Cardiac muscle cell (in vitro differentiated cells and primary cell): ENCODE measurements around the gene TBL1XR1. TPM values are rescaled to one million over a fixed set of nuclear protein-coding genes. Genes with fewer than 3 reads are reported as not detected.

ENCODE experiments used
- DNase-seq, 2 donors: peaks; one replicate each; pipeline versions ENCODE4 v3.0.0 to v3.0.0-alpha.2; 2010 to 2017; ENCODE audit warnings: low read depth in 1 of 2, low spot score in 1 of 2
- H3K27ac ChIP-seq: fragments of 200-600 bp; sonication (generic); 2 replicates; pipeline ENCODE4 v1.5.1; 2016
- H3K27me3 ChIP-seq: fragments of 200-600 bp; sonication (generic); 2 replicates; pipeline ENCODE4 v1.6.0; 2016; ENCODE audit warnings: control low read depth
- H3K36me3 ChIP-seq: fragments of 200-600 bp; sonication (generic); 2 replicates; pipeline ENCODE4 v1.5.1; 2016; ENCODE audit warnings: control low read depth
- H3K4me1 ChIP-seq: fragments of 200-600 bp; sonication (generic); 2 replicates; pipeline ENCODE4 v1.8.1; 2017; ENCODE audit warnings: low read depth, mild to moderate bottlenecking, mixed run types
- H3K4me3 ChIP-seq: fragments of 200-600 bp; sonication (generic); 2 replicates; pipeline ENCODE4 v1.5.1; 2016; ENCODE audit warnings: mild to moderate bottlenecking
- H3K9me3 ChIP-seq: fragments of 200-600 bp; sonication (generic); 2 replicates; pipeline ENCODE4 v1.5.1; 2017; ENCODE audit warnings: low read depth, mild to moderate bottlenecking, control low read depth
- CTCF ChIP-seq: IDR thresholded peaks from 2 replicates; pipeline ENCODE4 v1.5.1; 2012; ENCODE audit warnings: low read depth, mild to moderate bottlenecking, low read length
- polyA plus RNA-seq: library from polyadenylated mRNA; unstranded; fragments of >200 nt; fragmentation: Nextera tagmentation; extraction: Ambion mirVana; gene quantifications from 2 replicates; pipeline ENCODE4 v1.2.1, GENCODE V29; 2016
- total RNA-seq: library from RNA; depleted of rRNA; stranded (reverse); fragments of >200 nt; gene quantifications from 2 replicates; pipeline ENCODE4 v1.2.3, GENCODE V29; 2016

The TBL1XR1 gene
- 49.6 and 81.7 TPM in 2 replicates for total RNA-seq
- 23.7 and 42.7 TPM in 2 replicates for polyA plus RNA-seq

- TF ChIP-seq CTCF, result no peak
- H3K27ac ChIP-seq, result peak within 1 kb of the TSS; percentile 98
- no peaks in the 10 kb centered on the region for H3K27me3 ChIP-seq
- peak within 1 kb of the TSS; percentile 99 for H3K4me3 ChIP-seq
- no peaks in the 10 kb centered on the region for H3K36me3 ChIP-seq
- no peaks in the 10 kb centered on the region for H3K9me3 ChIP-seq
- peak; percentile 96 to 98 for DNase-seq
- peaks cover 13% of the 10 kb centered on the region for H3K4me1 ChIP-seq
Measured at GRCh38 chr3:177197041-177197726, at the start of gene TBL1XR1. TBL1XR1 (minus strand) TSS chr3:177197482; CDS start chr3:177064977, 132,505 bp downstream.

GRCh38 chr3:177245250-177245649, 48.0 kb upstream of the TBL1XR1 start:
- TF ChIP-seq CTCF, result no peak
- no peaks in the 10 kb centered on the region for H3K36me3 ChIP-seq
- no peaks in the 10 kb centered on the region for H3K4me1 ChIP-seq
- H3K27me3 ChIP-seq, result no peaks in the 10 kb centered on the region
- DNase-seq, result no peak
- H3K9me3 ChIP-seq, result no peaks in the 10 kb centered on the region
- H3K27ac ChIP-seq, result no peak overlapping the region
- no peak overlapping the region for H3K4me3 ChIP-seq

- no peak overlapping the region for H3K27ac ChIP-seq
- no peaks in the 10 kb centered on the region for H3K4me1 ChIP-seq
- H3K27me3 ChIP-seq, result no peaks in the 10 kb centered on the region
- peak in 1 of 2 donors; percentile 9 for DNase-seq
- TF ChIP-seq CTCF, result no peak
- no peak overlapping the region for H3K4me3 ChIP-seq
- H3K36me3 ChIP-seq, result no peaks in the 10 kb centered on the region
- H3K9me3 ChIP-seq, result no peaks in the 10 kb centered on the region
Measured at GRCh38 chr3:177244606-177245005, 47.3 kb upstream of the TBL1XR1 start.

- no peak overlapping the region for H3K4me3 ChIP-seq
- no peak for TF ChIP-seq CTCF
- H3K27ac ChIP-seq, result no peak overlapping the region
- no peaks in the 10 kb centered on the region for H3K36me3 ChIP-seq
- no peak for DNase-seq
- H3K9me3 ChIP-seq, result no peaks in the 10 kb centered on the region
- no peaks in the 10 kb centered on the region for H3K4me1 ChIP-seq
- no peaks in the 10 kb centered on the region for H3K27me3 ChIP-seq
Measured at GRCh38 chr3:177238686-177239216, 41.5 kb upstream of the TBL1XR1 start.

- no peaks in the 10 kb centered on the region for H3K4me1 ChIP-seq
- no peaks in the 10 kb centered on the region for H3K9me3 ChIP-seq
- no peaks in the 10 kb centered on the region for H3K27me3 ChIP-seq
- no peaks in the 10 kb centered on the region for H3K36me3 ChIP-seq
- DNase-seq, result no peak
- no peak overlapping the region for H3K4me3 ChIP-seq
- no peak overlapping the region for H3K27ac ChIP-seq
- no peak for TF ChIP-seq CTCF
Measured at GRCh38 chr3:177237206-177237605, 39.9 kb upstream of the TBL1XR1 start.
